Measurements from ENCODE around the gene ADAP1. TPM values are rescaled to one million over a fixed set of nuclear protein-coding genes. Genes with fewer than 3 reads are reported as not detected.

The ADAP1 gene
- polyA plus RNA-seq, 1 donor = 62.0 TPM

DNA sequence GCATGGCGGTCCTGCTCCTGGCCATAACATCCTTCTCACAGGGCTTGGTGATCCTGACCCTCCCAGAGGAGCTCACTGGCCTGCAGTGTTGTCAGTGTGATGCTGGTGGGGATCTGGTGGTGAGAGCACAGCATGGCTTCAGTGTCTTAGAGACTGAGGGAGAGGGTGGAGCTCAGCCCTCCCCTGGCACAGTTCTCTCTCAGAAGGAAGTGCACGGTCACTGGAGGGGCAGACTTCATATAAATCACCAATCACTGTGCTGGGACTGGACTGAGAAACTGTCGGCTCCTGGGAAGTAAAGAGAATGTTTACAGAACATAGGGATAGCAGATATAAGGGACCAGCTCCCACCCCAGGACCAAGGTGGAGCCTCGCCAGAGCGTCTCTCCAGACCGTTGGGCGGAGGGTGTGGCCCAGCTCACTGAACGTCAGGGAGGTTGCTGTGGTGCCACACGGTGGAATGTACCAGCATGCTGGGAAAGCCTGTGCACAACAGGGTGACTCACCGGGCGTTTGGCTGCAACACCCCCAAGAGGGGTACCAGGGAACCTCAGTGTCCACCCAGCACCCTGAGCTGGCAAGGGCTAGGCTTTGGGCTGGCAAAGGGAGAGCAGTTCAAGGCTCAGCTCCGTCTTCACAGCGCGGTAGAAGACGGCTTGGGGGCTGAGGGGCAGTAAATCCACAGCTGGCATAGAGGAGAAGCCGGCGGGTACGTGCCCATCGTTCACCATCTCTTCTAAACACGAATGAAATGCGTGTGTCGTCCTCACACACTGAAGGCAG, 86.9 kb downstream of the ADAP1 start:
- WGBS (ENCODE audit: insufficient coverage, low lambda C conversion rate) = no CpG with 5 or more reads among the region's 22 CpGs
- Histone ChIP-seq H3K27ac (ENCODE audit: low read length) (no peak overlapping the region), H3K9me3 (ENCODE audit: control insufficient read depth, low read depth, low read length) (peaks cover 3% of the 10 kb centered on the region), H3K4me3 (ENCODE audit: low read length) (no peak overlapping the region), H3K4me1 (ENCODE audit: control insufficient read depth, insufficient read depth, low read length) (no peaks in the 10 kb centered on the region), H3K36me3 (ENCODE audit: control insufficient read depth, insufficient read depth, low read length) (peaks cover 76% of the 10 kb centered on the region), H3K27me3 (ENCODE audit: control insufficient read depth, insufficient read depth, low read length) (no peaks in the 10 kb centered on the region)
- DNase-seq = no peak

DNA sequence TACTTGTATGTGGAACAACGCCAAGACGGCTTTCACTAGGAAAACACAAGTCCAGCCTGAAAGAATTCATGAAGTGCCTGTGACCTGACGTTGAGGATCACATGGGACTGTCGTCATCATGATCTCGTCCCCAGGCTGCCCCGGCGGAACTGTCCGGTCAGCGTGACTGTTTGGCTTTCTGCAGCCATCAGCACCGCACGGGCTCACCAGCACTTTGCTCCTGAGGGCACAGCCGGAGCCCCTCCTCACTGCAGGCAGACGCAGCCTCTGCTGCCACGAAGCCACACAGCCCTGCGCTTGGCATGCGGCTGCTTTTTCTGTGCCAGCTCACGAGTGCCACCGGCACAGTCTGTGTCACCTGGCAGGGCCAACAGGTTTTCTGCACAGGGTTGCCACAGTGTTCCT, 87.5 kb downstream of the ADAP1 start:
- H3K36me3 ChIP-seq (ENCODE audit: control insufficient read depth, insufficient read depth, low read length) = peaks cover 76% of the 10 kb centered on the region
- no peak for DNase-seq
- no peak overlapping the region for H3K4me3 ChIP-seq (ENCODE audit: low read length)
- no peak overlapping the region for H3K27ac ChIP-seq (ENCODE audit: low read length)
- no peaks in the 10 kb centered on the region for H3K27me3 ChIP-seq (ENCODE audit: control insufficient read depth, insufficient read depth, low read length)
- no CpG with 5 or more reads among the region's 18 CpGs for WGBS (ENCODE audit: insufficient coverage, low lambda C conversion rate)
- H3K9me3 ChIP-seq (ENCODE audit: control insufficient read depth, low read depth, low read length) = peaks cover 3% of the 10 kb centered on the region
- no peaks in the 10 kb centered on the region for H3K4me1 ChIP-seq (ENCODE audit: control insufficient read depth, insufficient read depth, low read length)

DNA sequence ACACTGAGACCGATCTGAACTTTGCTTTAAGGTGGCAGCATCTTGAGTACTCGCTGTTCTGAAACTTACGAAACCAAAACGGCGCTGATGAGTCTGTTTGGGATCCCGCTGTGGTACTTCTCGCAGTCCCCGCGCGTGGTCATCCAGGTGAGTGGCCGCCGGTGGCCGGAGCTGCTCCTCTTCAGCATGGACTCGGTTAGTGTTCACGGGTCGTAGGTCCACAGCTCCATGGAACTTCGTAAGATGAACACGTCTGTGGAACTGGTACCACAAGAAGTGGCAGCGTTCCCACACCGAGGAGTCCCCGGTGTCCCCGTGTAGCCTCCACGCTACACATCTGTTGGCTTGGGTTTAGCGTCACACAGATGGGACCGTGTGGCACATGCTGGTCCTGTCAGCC, 88.6 kb downstream of the ADAP1 start:
- Histone ChIP-seq H3K4me1 (ENCODE audit: control insufficient read depth, insufficient read depth, low read length) (peaks cover 9% of the 10 kb centered on the region), H3K4me3 (ENCODE audit: low read length) (no peak overlapping the region), H3K27ac (ENCODE audit: low read length) (no peak overlapping the region), H3K9me3 (ENCODE audit: control insufficient read depth, low read depth, low read length) (peaks cover 3% of the 10 kb centered on the region), H3K36me3 (ENCODE audit: control insufficient read depth, insufficient read depth, low read length) (peaks cover 78% of the 10 kb centered on the region), H3K27me3 (ENCODE audit: control insufficient read depth, insufficient read depth, low read length) (no peaks in the 10 kb centered on the region)
- WGBS (ENCODE audit: insufficient coverage, low lambda C conversion rate) = no CpG with 5 or more reads among the region's 25 CpGs
- DNase-seq = no peak

- no CpG with 5 or more reads among the region's 16 CpGs for WGBS (ENCODE audit: insufficient coverage, low lambda C conversion rate)
Measured at GRCh38 chr7:863106-863505, 91.4 kb downstream of the ADAP1 start.

DNA sequence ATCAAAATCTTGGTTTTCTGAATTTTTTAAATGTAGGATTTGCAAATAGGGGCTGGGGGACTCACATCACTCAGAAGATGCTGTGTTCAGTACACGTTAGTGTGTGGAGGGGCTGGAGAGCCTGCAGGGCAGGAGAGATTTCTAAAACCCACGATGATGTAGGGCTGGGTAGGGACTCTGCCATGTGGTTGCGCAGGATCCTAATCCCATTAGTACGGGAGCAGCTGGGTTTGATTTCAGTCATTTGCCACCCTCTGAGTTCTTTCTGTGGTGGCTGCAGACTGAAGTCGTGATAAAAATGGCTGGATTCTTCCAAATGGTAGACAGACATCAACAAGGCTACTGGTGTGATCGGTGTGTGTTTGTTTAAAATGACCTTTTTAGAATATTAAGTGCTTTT, 92.3 kb downstream of the ADAP1 start:
- H3K36me3 ChIP-seq (ENCODE audit: control insufficient read depth, insufficient read depth, low read length) = peaks cover 78% of the 10 kb centered on the region
- no peak overlapping the region for H3K27ac ChIP-seq (ENCODE audit: low read length)
- peaks cover 6% of the 10 kb centered on the region for H3K9me3 ChIP-seq (ENCODE audit: control insufficient read depth, low read depth, low read length)
- H3K27me3 ChIP-seq (ENCODE audit: control insufficient read depth, insufficient read depth, low read length) = no peaks in the 10 kb centered on the region
- no peak overlapping the region for H3K4me3 ChIP-seq (ENCODE audit: low read length)
- no CpG with 5 or more reads among the region's 6 CpGs for WGBS (ENCODE audit: insufficient coverage, low lambda C conversion rate)
- peaks cover 13% of the 10 kb centered on the region for H3K4me1 ChIP-seq (ENCODE audit: control insufficient read depth, insufficient read depth, low read length)
- DNase-seq = no peak

More at GRCh38 chr7:863106-863505, 91.4 kb downstream of the ADAP1 start:
- H3K9me3 ChIP-seq (ENCODE audit: control insufficient read depth, low read depth, low read length) = peaks cover 7% of the 10 kb centered on the region
- peaks cover 82% of the 10 kb centered on the region for H3K36me3 ChIP-seq (ENCODE audit: control insufficient read depth, insufficient read depth, low read length)
- H3K4me1 ChIP-seq (ENCODE audit: control insufficient read depth, insufficient read depth, low read length) = peaks cover 13% of the 10 kb centered on the region
- no peak for DNase-seq
- H3K4me3 ChIP-seq (ENCODE audit: low read length) = no peak overlapping the region
- no peaks in the 10 kb centered on the region for H3K27me3 ChIP-seq (ENCODE audit: control insufficient read depth, insufficient read depth, low read length)
- H3K27ac ChIP-seq (ENCODE audit: low read length) = no peak overlapping the region

GRCh38 chr7:861222-861621, 93.3 kb downstream of the ADAP1 start:
- Histone ChIP-seq H3K36me3 (ENCODE audit: control insufficient read depth, insufficient read depth, low read length) (peaks cover 83% of the 10 kb centered on the region), H3K4me1 (ENCODE audit: control insufficient read depth, insufficient read depth, low read length) (peaks cover 13% of the 10 kb centered on the region), H3K9me3 (ENCODE audit: control insufficient read depth, low read depth, low read length) (peaks cover 8% of the 10 kb centered on the region), H3K27ac (ENCODE audit: low read length) (peak overlapping the region; percentile 58), H3K4me3 (ENCODE audit: low read length) (no peak overlapping the region), H3K27me3 (ENCODE audit: control insufficient read depth, insufficient read depth, low read length) (no peaks in the 10 kb centered on the region)
- DNase-seq = peak; percentile 84 to 93
- WGBS (ENCODE audit: insufficient coverage, low lambda C conversion rate) = no CpG with 5 or more reads among the region's 9 CpGs

GRCh38 chr7:860149-860548, 94.3 kb downstream of the ADAP1 start:
- WGBS (ENCODE audit: insufficient coverage, low lambda C conversion rate) = 100% methylated on average over 4 of the region's 21 CpGs
- no peaks in the 10 kb centered on the region for H3K27me3 ChIP-seq (ENCODE audit: control insufficient read depth, insufficient read depth, low read length)
- peaks cover 81% of the 10 kb centered on the region for H3K36me3 ChIP-seq (ENCODE audit: control insufficient read depth, insufficient read depth, low read length)
- no peak overlapping the region for H3K27ac ChIP-seq (ENCODE audit: low read length)
- DNase-seq = no peak
- H3K9me3 ChIP-seq (ENCODE audit: control insufficient read depth, low read depth, low read length) = peaks cover 8% of the 10 kb centered on the region
- H3K4me3 ChIP-seq (ENCODE audit: low read length) = no peak overlapping the region
- peaks cover 13% of the 10 kb centered on the region for H3K4me1 ChIP-seq (ENCODE audit: control insufficient read depth, insufficient read depth, low read length)

GRCh38 chr7:859359-860030, 95.0 kb downstream of the ADAP1 start:
- no CpG with 5 or more reads among the region's 16 CpGs for WGBS (ENCODE audit: insufficient coverage, low lambda C conversion rate)
- H3K9me3 ChIP-seq (ENCODE audit: control insufficient read depth, low read depth, low read length) = peaks cover 8% of the 10 kb centered on the region
- no peak overlapping the region for H3K4me3 ChIP-seq (ENCODE audit: low read length)
- peaks cover 13% of the 10 kb centered on the region for H3K4me1 ChIP-seq (ENCODE audit: control insufficient read depth, insufficient read depth, low read length)
- DNase-seq = peak in 1 of 2 donors; percentile 49
- H3K27ac ChIP-seq (ENCODE audit: low read length) = no peak overlapping the region
- peaks cover 81% of the 10 kb centered on the region for H3K36me3 ChIP-seq (ENCODE audit: control insufficient read depth, insufficient read depth, low read length)
- H3K27me3 ChIP-seq (ENCODE audit: control insufficient read depth, insufficient read depth, low read length) = no peaks in the 10 kb centered on the region

DNA sequence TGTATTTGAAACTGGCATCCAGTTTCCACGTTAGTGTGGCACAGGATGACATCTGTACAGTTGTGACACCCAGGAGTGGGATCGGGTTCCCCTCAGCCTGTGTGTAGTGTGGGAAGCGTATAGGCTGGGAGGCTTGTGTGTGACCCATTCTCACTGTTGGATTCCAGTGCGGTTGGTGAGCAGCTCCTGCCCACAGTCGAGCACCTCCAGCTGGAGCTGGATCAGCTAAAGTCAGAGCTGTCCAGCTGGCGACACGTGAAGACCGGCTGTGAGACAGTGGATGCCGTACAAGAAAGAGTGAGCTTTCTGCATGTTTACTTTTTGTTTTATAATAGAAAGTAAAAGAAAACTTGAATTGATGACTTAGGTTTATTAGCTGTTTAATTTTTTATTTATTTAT, 96.8 kb downstream of the ADAP1 start:
- 100% methylated on average over 1 of the region's 9 CpGs for WGBS (ENCODE audit: insufficient coverage, low lambda C conversion rate)
- H3K9me3 ChIP-seq (ENCODE audit: control insufficient read depth, low read depth, low read length) = peaks cover 8% of the 10 kb centered on the region
- H3K27ac ChIP-seq (ENCODE audit: low read length) = no peak overlapping the region

GRCh38 chr7:856444-857095, 97.9 kb downstream of the ADAP1 start:
- H3K4me3 ChIP-seq (ENCODE audit: low read length) = no peak overlapping the region
- WGBS (ENCODE audit: insufficient coverage, low lambda C conversion rate) = no CpG with 5 or more reads among the region's 30 CpGs
- H3K27ac ChIP-seq (ENCODE audit: low read length) = no peak overlapping the region
- H3K36me3 ChIP-seq (ENCODE audit: control insufficient read depth, insufficient read depth, low read length) = peaks cover 87% of the 10 kb centered on the region
- H3K27me3 ChIP-seq (ENCODE audit: control insufficient read depth, insufficient read depth, low read length) = no peaks in the 10 kb centered on the region
- no peak for DNase-seq
- peaks cover 8% of the 10 kb centered on the region for H3K4me1 ChIP-seq (ENCODE audit: control insufficient read depth, insufficient read depth, low read length)
- peaks cover 8% of the 10 kb centered on the region for H3K9me3 ChIP-seq (ENCODE audit: control insufficient read depth, low read depth, low read length)

More for the DNA sequence above, 96.8 kb downstream of the ADAP1 start:
- no peak for DNase-seq
- H3K4me3 ChIP-seq (ENCODE audit: low read length) = no peak overlapping the region
- peaks cover 87% of the 10 kb centered on the region for H3K36me3 ChIP-seq (ENCODE audit: control insufficient read depth, insufficient read depth, low read length)
- no peaks in the 10 kb centered on the region for H3K27me3 ChIP-seq (ENCODE audit: control insufficient read depth, insufficient read depth, low read length)
- peaks cover 13% of the 10 kb centered on the region for H3K4me1 ChIP-seq (ENCODE audit: control insufficient read depth, insufficient read depth, low read length)

Measured in large intestine (tissue), 3 donors.